Measurements from ENCODE around the gene CEP97.

Gene CEP97

GRCh38 chr3:101813817-101814440 lies 89.5 kb downstream of the CEP97 start:
- DNase-seq (ENCODE audit: low spot score) (no peak), FAIRE-seq (no peak)

GRCh38 chr3:101814835-101815234 lies 90.4 kb downstream of the CEP97 start:
- no peak for DNase-seq (ENCODE audit: low spot score)
- no peak for FAIRE-seq

GRCh38 chr3:101816215-101817149 lies 92.1 kb downstream of the CEP97 start:
- DNase-seq (ENCODE audit: low spot score) (no peak), FAIRE-seq (no peak)

- FAIRE-seq (no peak), DNase-seq (ENCODE audit: low spot score) (no peak)
These were observed 93.6 kb downstream of the CEP97 start for GRCh38 chr3:101817992-101818391.

GRCh38 chr3:101819649-101820206 lies 95.3 kb downstream of the CEP97 start:
- no peak for FAIRE-seq

More at GRCh38 chr3:101819649-101820206, 95.3 kb downstream of the CEP97 start:
- DNase-seq (ENCODE audit: low spot score), result no peak
